RWPE2 (cell line): Measurements from ENCODE around the gene CMPK2.
"Not testable (repeated sequence)": the region's sequence is repeated elsewhere in the genome, so short reads cannot be mapped to it uniquely, and the experiment has no call there.

Source experiments
- ATAC-seq: fragments of 200-7000 bp; cut with Tn5 transposase; 3 replicates; pipeline ENCODE4 v1.9.1; 2021; ENCODE audit warnings: low read depth
- DNase-seq: peaks from one replicate; pipeline ENCODE4 v3.0.0-alpha.2; 2020; ENCODE audit warnings: low spot score
- H3K27ac ChIP-seq: fragments of 450-650 bp; 2 replicates; pipeline ENCODE4 v1.5.1; 2017; ENCODE audit warnings: mild to moderate bottlenecking; ENCODE audit not compliant: poor library complexity, severe bottlenecking
- H3K27me3 ChIP-seq: fragments of 250-450 bp; sonication (Bioruptor Pico); 2 replicates; pipeline ENCODE4 v1.5.1; 2021; ENCODE audit warnings: mild to moderate bottlenecking, moderate library complexity; ENCODE audit not compliant: insufficient read depth, poor library complexity, severe bottlenecking
- H3K36me3 ChIP-seq: fragments of 250-450 bp; sonication (Bioruptor Pico); 2 replicates; pipeline ENCODE4 v1.5.1; 2020; ENCODE audit warnings: low read depth, mild to moderate bottlenecking, moderate library complexity
- H3K4me1 ChIP-seq: fragments of 250-450 bp; sonication (Bioruptor Pico); 2 replicates; pipeline ENCODE4 v1.5.1; 2021; ENCODE audit warnings: mild to moderate bottlenecking, moderate library complexity; ENCODE audit not compliant: insufficient read depth, poor library complexity, severe bottlenecking
- H3K4me3 ChIP-seq: fragments of 250-450 bp; sonication (Bioruptor Pico); 2 replicates; pipeline ENCODE4 v1.5.1; 2021; ENCODE audit warnings: mild to moderate bottlenecking, moderate library complexity; ENCODE audit not compliant: severe bottlenecking
- H3K9me3 ChIP-seq: fragments of 250-450 bp; sonication (Bioruptor Pico); 2 replicates; pipeline ENCODE4 v1.5.1; 2021; ENCODE audit warnings: mild to moderate bottlenecking, moderate library complexity; ENCODE audit not compliant: severe bottlenecking
- TF ChIP-seq, protein P1 (sequence below): fragments of 450-650 bp; IDR thresholded peaks from one replicate; pipeline ENCODE4 v1.5.1; 2017; ENCODE audit warnings: mild to moderate bottlenecking, moderate library complexity; ENCODE audit not compliant: poor library complexity, severe bottlenecking

Gene CMPK2

DNA sequence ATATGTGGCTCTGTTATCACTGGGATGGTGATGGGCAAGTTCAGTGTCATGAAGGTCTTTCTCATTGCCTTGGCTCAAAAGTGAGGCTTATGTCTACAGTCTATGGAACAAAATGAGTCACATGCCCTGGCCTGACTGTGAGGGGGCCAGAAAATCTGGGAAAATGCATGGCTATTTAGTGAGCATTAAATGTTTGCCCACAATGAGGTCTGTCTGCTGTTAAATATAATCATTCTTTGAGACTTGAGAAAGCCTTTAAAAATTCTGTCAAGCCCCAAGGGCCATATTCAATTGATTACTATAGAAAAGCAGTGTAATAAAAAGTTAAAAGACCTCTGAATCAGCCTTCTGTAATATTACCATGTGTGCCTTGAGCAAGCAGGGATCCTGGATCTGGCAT is 46.0 kb upstream of the CMPK2 start:
- Histone ChIP-seq H3K9me3 (no peaks in the 10 kb centered on the region), H3K4me3 (no peak overlapping the region), H3K36me3 (no peaks in the 10 kb centered on the region), H3K27ac (no peak overlapping the region), H3K27me3 (peaks cover 27% of the 10 kb centered on the region), H3K4me1 (no peaks in the 10 kb centered on the region)
- TF ChIP-seq, protein P1, sequence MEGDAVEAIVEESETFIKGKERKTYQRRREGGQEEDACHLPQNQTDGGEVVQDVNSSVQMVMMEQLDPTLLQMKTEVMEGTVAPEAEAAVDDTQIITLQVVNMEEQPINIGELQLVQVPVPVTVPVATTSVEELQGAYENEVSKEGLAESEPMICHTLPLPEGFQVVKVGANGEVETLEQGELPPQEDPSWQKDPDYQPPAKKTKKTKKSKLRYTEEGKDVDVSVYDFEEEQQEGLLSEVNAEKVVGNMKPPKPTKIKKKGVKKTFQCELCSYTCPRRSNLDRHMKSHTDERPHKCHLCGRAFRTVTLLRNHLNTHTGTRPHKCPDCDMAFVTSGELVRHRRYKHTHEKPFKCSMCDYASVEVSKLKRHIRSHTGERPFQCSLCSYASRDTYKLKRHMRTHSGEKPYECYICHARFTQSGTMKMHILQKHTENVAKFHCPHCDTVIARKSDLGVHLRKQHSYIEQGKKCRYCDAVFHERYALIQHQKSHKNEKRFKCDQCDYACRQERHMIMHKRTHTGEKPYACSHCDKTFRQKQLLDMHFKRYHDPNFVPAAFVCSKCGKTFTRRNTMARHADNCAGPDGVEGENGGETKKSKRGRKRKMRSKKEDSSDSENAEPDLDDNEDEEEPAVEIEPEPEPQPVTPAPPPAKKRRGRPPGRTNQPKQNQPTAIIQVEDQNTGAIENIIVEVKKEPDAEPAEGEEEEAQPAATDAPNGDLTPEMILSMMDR, result no peak
- ATAC-seq (no peak), DNase-seq (no peak)

DNA sequence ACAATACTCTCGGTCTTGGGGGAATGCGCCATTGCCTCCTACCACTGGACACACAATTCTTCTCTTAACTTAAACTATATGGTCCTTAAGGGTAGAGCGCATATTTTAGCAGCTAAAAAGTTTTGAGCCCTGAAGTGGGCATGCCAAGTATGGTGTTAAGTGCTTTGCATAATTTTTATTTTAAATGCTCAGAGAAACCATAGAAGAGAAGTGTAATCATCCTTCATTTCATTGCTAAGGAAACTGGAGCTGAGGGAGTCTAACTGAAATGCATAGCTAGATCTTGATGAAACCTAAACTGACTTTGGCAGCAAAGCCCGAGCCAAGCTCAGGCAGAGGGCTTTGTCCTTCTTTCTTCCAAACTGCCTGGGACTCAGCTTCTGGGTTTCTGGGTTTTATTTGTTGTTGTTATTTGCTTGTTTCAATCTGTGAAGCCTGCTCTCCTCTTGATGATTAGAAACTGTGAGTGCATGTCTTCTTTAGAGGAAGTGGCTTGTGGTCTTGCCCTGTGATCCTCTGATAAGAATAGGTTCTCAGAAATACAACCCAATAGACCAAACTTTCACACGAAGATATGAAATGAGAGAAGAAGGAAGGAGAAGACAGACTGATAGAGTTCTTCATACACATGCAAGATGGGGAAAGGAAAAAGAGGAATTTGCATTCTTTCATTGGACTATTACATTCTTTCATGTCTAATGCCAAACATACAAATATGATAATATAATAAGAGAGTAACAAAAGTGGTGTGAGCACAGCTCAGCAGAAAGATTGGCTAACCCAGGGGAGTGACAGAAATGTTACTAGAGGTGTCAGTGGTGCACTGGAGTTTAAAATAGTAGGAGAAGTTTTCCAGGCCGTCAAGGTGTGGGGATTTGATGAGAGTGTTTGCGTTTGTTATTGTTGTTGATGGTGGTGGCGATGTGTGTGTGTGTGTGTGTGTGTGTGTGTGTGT is 44.0 kb upstream of the CMPK2 start:
- DNase-seq, result no peak
- Histone ChIP-seq H3K27ac (no peak overlapping the region), H3K27me3 (peaks cover 27% of the 10 kb centered on the region), H3K4me3 (no peak overlapping the region), H3K4me1 (no peaks in the 10 kb centered on the region), H3K9me3 (no peaks in the 10 kb centered on the region), H3K36me3 (no peaks in the 10 kb centered on the region)
- ATAC-seq, result no peak
- TF ChIP-seq, protein P1, result no peak

DNA sequence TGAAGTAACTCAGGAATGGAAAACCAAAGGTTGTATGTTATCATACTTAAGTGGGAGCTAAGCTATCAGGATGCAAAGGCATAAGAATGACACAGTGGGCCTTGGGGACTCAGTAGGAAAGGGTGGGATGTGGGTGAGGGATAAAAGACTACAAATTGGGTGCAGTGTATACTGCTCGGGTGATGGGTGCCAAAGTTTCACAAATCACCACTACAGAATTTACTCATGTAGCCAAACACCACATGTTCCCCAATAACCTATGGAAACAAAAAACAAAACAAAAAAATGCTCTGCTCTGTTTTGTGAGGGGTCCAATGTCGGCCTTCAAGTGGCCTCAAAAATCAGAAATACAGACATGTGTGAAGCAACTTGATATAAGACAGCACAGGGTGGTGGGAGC is 42.6 kb upstream of the CMPK2 start:
- Histone ChIP-seq H3K36me3 (no peaks in the 10 kb centered on the region), H3K4me1 (no peaks in the 10 kb centered on the region), H3K4me3 (no peak overlapping the region), H3K27ac (no peak overlapping the region), H3K9me3 (no peaks in the 10 kb centered on the region), H3K27me3 (peaks cover 27% of the 10 kb centered on the region)
- DNase-seq (no peak), ATAC-seq (no peak)
- TF ChIP-seq, protein P1, result no peak

DNA sequence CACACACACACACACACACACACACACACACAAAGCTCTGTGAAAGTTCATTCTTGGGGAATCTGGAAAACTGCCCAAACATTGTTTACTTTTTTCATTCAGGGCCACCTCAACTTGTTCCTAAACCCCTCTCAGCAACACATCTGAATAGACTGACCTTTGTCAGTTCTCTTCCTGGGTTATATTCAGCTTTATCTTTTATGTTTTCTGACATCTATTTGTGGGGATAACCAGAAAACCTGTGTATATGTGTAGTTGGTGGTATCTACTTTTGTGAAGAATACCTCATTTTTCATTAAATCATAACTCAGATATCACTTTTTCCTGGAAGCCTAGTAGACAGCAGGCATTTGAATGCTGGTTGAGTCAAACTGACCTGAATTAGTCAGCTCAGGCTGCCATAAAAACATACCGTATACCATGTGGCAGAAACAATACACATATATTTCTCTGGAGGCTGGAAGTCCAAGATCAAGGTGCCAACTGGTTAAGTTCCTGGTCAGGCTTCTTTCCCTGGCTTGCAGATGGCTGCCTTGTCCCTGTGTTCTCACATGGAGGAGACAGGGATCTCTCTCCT is 40.5 kb upstream of the CMPK2 start:
- DNase-seq, result no peak
- ATAC-seq, result no peak
- Histone ChIP-seq H3K27me3 (peaks cover 27% of the 10 kb centered on the region), H3K36me3 (no peaks in the 10 kb centered on the region), H3K4me3 (no peak overlapping the region), H3K27ac (no peak overlapping the region), H3K9me3 (no peaks in the 10 kb centered on the region), H3K4me1 (no peaks in the 10 kb centered on the region)
- TF ChIP-seq, protein P1, result no peak

DNA sequence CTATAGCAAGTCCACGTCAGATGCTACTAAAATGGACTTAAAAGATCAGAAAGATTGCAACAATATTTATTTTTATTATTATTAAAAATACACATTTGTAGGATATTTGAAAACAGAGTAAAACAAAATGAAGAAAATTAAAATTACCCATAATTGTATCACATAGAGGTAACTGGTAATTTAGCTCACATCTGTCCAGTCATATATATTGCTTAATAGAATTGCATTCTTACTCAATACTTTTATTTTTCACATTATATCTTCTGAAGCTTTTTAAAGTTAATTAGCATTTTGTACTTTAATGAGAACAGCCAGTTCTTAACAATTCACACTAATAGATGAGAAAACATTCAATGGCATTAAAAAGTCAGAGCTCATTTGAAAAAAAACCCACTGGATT is 40.0 kb upstream of the CMPK2 start:
- Histone ChIP-seq H3K4me1 (no peaks in the 10 kb centered on the region), H3K4me3 (no peak overlapping the region), H3K9me3 (no peaks in the 10 kb centered on the region), H3K27me3 (peaks cover 27% of the 10 kb centered on the region), H3K27ac (no peak overlapping the region), H3K36me3 (no peaks in the 10 kb centered on the region)
- DNase-seq (no peak), ATAC-seq (no peak)
- TF ChIP-seq, protein P1, result no peak

DNA sequence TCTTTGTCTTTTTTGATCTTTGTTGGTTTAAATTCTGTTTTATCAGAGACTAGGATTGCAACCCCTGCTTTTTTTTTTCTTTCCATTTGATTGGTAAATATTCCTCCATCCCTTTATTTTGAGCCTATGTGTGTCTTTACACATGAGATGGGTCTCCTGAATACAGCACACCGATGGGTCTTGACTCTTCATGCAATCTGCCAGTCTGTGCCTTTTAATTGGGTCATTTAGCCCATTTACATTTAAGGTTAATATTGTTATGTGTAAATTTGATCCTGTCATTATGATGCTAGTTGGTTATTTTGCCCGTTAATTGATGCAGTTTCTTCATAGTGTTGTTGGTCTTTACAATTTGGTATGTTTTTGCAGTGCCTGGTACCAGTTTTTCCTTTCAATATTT is 36.9 kb upstream of the CMPK2 start:
- not testable (repeated sequence) for H3K9me3 ChIP-seq, H3K4me1 ChIP-seq, H3K27me3 ChIP-seq, DNase-seq, ATAC-seq, H3K36me3 ChIP-seq, H3K27ac ChIP-seq, H3K4me3 ChIP-seq
